ENCODE data around the gene ZNF185. TPM values are rescaled to one million over a fixed set of nuclear protein-coding genes. Genes with fewer than 3 reads are reported as not detected.

ZNF185 gene
- total RNA-seq, 4 donors from 2014 or later = 0.53 to 2.5 (median 1.4) TPM

DNA sequence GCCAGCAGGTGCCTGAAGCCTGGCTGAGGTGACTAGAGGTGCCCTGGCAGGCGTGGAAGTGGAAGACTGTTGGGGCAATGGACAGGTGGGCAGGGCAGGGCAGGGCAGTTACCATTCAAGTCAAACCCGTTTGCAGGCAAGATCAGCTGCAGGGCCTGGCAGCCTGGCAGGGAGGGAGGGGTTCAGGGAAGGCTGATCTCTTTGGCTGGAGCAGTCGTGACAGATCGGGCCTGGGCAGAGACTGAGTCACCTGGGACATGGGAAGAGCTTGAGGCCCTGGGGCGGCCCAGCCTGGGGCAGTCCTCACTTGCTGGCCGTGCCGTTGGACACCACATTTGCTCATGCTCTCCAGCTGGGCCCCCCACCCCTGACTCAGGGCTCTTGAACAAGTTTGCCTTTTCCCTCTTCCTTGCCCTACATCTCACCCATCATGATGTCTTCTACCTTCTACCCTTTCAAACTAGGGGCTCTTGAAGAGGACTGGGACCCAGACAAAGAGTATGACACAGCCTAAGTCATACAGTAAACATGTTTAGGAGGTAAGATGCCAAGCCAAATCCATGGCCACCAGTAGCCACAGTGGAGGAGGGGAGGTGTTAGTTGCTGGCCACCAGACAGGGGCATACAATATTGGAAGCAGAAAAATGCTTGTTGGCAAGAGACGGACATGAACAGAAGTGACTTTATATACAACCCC, 2.0 kb upstream of the ZNF185 start:
- DNase-seq = peak in 2 of 3 donors; percentile 50 to 55
- no peaks in the 10 kb centered on the region for H3K27me3 ChIP-seq

DNA sequence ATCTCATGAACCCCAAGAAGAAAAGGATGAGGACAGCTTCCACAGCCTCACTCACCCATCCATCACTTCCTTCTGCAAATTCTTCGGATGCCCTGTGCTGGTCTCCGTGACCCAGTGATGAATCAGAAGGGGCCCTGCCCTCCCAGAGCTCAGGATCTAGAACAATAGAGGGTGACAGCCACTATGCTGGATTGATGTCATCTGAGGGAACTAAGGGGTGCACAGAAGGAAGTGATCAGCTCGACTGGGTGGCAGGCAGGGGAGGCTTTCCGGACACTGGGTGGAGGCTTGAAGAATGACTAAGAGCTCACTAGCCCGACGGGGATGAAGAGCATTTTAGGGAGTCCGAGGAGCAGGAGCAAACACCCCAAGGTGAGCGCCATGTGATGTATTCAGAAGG, 1.4 kb upstream of the ZNF185 start:
- no peak overlapping the region for H3K27ac ChIP-seq
- no peak overlapping the region for H3K4me3 ChIP-seq
- no peaks in the 10 kb centered on the region for H3K27me3 ChIP-seq
- no peaks in the 10 kb centered on the region for H3K4me1 ChIP-seq
- TF ChIP-seq CTCF (IDR thresholded peaks at IDR 0.05) (no peak), POLR2A (IDR thresholded peaks at IDR 0.05) (no peak)
- H3K9me3 ChIP-seq = no peaks in the 10 kb centered on the region
- no peak for DNase-seq
- H3K36me3 ChIP-seq = no peaks in the 10 kb centered on the region

More for the DNA sequence above, 2.0 kb upstream of the ZNF185 start:
- Histone ChIP-seq H3K36me3 (no peaks in the 10 kb centered on the region), H3K27ac (no peak overlapping the region), H3K9me3 (no peaks in the 10 kb centered on the region), H3K4me1 (no peaks in the 10 kb centered on the region), H3K4me3 (no peak overlapping the region)
- TF ChIP-seq CTCF (IDR thresholded peaks at IDR 0.05) (no peak), POLR2A (IDR thresholded peaks at IDR 0.05) (no peak)

GRCh38 chrX:152898442-152898841, 575 bp downstream of the ZNF185 start:
- Histone ChIP-seq H3K4me1 (no peaks in the 10 kb centered on the region), H3K4me3 (peak overlapping the region in 2 of 4 donors; percentile 29 to 34), H3K9me3 (no peaks in the 10 kb centered on the region), H3K27me3 (no peaks in the 10 kb centered on the region), H3K27ac (no peak overlapping the region), H3K36me3 (no peaks in the 10 kb centered on the region)
- TF ChIP-seq CTCF (IDR thresholded peaks at IDR 0.05) (no peak), POLR2A (IDR thresholded peaks at IDR 0.05) (no peak)
- DNase-seq = no peak

- Histone ChIP-seq H3K27me3 (no peaks in the 10 kb centered on the region), H3K27ac (no peak overlapping the region), H3K36me3 (no peaks in the 10 kb centered on the region), H3K9me3 (no peaks in the 10 kb centered on the region), H3K4me3 (no peak overlapping the region), H3K4me1 (no peaks in the 10 kb centered on the region)
- no peak for TF ChIP-seq CTCF (IDR thresholded peaks at IDR 0.05)
- TF ChIP-seq POLR2A (IDR thresholded peaks at IDR 0.05) = no peak
- DNase-seq = no peak
Observed at GRCh38 chrX:152899111-152899873, 1.4 kb downstream of the ZNF185 start.

GRCh38 chrX:152899874-152900719, 2.2 kb downstream of the ZNF185 start:
- no peaks in the 10 kb centered on the region for H3K4me1 ChIP-seq
- H3K4me3 ChIP-seq = no peak overlapping the region
- no peaks in the 10 kb centered on the region for H3K27me3 ChIP-seq
- H3K27ac ChIP-seq = no peak overlapping the region
- DNase-seq = no peak
- H3K9me3 ChIP-seq = no peaks in the 10 kb centered on the region
- no peaks in the 10 kb centered on the region for H3K36me3 ChIP-seq
- no peak for TF ChIP-seq CTCF (IDR thresholded peaks at IDR 0.05)
- no peak for TF ChIP-seq POLR2A (IDR thresholded peaks at IDR 0.05)
